CD4-positive, alpha-beta T cell treated with Interleukin-17A for 1 hour (primary cell): Measurements from ENCODE around the gene SPTSSB.
A peak's percentile ranks its signal among the peaks of the same experiment; 100 is the strongest.

Experiments
- DNase-seq: peaks from one replicate; pipeline ENCODE4 v3.0.0-alpha.2; 2020

Gene SPTSSB, protein sequence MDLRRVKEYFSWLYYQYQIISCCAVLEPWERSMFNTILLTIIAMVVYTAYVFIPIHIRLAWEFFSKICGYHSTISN

DNA sequence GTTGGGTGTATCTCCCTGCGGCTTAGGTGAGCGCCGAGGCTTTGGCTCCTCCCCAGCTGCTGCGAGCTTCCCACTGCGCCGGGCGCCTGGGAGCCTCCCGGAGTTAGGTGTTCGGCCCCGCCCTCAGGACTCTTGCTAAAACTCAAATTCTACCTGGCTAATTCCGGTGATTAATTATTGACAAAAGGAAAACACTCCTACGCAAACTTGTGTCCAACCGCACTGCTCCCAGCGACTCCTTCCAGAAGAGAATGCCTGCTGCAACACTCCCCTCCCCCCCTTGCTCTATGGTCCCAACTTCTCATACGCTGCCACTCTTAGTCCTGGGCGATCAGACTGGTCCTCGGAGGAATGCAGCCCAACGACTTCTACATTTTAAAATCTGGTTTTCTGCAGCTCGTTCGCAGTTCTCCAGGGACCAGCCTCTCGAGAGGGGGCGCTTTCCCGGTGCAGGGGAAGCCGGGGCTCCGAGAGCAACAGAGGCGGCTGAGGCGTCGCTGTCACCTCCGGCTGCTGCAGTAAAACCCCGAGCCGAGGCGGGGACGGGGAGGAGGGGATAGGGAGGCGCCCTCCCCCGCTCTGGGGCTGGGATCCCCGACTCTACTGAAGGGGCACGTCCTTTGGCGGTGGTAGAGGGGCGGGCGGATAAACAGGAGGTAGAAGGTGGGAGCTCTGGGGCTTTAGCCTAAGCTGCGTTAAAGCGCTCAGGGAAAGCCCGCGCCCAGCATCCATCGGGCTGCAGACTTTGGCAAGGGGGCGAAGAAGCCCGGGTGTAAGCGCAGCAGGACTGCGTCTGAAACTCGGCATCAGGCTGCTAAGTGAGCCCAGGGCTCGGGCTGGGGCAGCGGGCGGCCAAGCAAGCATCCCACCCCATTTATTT is at the start of gene SPTSSB:
TSS of gene SPTSSB (minus strand) at position 77 of the 880 bp plus-strand sequence. CDS start 25,194 bp downstream, outside the sequence.
- peak; percentile 46 for DNase-seq

DNA sequence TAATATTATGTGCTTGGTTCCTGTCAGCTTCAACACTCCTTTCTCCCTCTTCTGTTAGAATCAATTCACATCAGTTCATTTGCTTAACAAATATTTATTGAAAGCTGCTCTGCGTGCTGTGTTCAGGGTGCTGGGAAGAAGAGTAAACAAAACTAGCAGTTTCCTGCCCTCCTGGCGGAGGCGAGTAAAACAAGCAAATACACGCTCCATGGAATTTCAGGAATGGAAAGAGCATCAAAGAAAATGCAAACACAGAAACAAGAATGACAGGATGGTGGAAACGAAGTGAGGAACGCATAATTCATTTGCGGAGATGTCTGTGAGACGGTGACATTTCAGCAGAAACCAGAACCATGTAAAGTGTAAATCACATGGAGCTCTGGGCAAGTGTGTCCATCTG is 49.4 kb upstream of the SPTSSB start:
- DNase-seq, result no peak

GRCh38 chr3:161419555-161420333 is 48.4 kb upstream of the SPTSSB start:
- DNase-seq, result no peak

GRCh38 chr3:161415506-161416231 is 44.4 kb upstream of the SPTSSB start:
- no peak for DNase-seq

DNA sequence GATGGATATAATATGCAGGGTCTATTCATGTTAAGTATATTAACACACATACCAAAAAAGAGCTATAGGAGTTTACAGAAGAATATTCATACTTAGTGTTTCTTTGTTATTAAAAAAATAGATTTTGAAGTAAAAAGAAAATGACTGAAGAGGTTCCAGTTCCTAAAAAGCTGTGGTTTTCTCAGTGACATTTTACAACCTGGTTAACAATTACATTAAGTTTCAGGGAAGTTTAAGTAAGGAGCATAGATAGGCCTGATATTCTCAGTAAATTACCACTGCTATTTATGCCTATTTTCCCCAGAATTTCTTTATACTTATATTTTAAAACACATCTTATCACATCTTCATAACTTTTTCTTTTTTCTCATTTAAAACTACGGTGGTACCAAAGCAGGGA is 43.6 kb upstream of the SPTSSB start:
- no peak for DNase-seq

DNA sequence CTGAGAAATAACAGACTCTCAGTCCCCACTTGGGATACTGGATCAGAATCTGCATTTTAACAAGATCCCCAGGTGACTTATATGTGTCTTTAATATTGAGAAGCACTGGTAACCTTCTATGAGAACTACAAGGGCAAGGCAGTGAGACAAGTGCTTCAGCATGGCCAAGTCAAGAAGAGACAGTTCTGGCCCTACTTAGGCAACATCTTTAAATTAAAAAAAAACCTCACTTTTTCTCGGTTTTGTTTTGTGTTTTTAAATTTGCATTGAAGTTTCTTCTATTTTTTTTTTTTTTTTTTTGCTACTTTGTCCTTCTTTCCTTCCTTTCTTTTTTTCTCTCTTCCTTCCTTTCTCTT is 42.5 kb upstream of the SPTSSB start:
- DNase-seq, result no peak

DNA sequence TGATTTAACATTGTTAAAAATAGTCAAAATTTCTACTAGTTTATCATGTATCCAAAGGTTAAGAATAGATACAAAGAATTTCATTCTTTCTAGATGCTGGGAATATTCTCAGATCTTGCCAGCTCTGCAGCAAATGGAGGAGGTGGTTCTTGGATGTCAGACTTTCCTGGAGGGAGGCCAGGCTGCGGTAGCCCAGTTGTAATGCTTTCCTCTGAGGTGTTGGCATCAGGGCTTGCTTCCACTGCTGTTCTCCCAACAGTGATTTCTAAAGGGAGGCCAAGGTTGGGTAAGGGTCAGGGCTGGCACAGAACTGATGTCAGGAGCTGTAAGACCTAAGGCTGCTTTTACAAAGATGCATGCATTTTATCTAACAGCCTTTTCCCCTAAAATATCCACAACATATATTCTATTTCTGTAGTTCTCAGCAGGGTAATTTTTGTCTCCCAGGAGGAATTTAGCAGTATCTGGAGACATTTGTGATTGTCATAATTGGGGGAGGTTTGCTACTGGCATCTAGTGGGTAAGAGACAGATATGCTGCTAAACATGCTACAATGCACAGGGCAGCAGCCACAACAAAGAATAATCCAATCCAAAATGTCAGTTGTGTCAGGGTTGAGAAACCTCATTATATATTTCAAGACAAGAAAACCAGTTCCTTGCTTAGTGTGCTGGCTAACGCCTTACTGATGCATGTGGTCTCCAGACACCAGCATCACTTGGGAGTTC is 42.0 kb upstream of the SPTSSB start:
- DNase-seq, result no peak

- DNase-seq, result no peak
Observed at GRCh38 chr3:161412123-161412522, 40.8 kb upstream of the SPTSSB start.

GRCh38 chr3:161409858-161410257 is 38.5 kb upstream of the SPTSSB start:
- DNase-seq, result no peak

DNA sequence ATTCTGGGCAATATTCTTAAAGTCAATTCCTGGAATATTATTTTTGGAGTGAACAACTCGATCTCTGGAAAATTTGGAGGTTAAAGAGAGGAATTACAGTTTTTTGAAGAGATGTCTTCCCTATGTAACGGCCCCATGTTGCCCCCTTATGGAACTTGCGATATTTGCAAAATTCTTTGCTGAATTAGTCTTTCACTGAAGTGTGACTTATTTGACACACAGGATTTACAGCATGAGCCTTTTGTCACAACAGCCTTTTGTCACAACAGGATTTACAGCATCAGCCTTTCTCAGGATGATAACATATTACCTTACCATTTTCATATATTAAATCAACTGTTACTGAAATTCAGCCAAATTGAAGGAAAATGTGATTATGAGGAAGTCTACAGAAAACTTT is 37.8 kb upstream of the SPTSSB start:
- DNase-seq, result peak; percentile 65

- peak; percentile 23 for DNase-seq
Observed at GRCh38 chr3:161406594-161407555, 35.6 kb upstream of the SPTSSB start.

DNA sequence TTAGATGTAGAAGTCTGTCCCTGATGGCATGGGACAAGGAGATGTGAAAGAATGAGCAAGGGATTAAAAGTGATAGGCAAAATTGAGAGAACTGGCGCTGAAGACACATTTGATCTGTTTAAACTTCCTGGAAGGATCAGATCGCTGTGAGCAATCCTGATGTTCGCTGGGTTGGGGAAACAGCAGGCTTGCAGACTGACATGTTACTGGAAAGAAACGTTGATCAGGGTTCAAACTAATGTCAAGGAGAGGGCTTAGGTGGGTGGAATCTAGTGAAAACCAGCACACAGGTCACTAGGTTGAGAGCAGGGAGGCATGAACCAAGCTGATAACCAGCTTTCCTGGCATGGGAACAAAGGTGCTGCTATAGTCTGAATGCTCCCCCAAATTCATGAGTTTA is 34.5 kb upstream of the SPTSSB start:
- no peak for DNase-seq

DNA sequence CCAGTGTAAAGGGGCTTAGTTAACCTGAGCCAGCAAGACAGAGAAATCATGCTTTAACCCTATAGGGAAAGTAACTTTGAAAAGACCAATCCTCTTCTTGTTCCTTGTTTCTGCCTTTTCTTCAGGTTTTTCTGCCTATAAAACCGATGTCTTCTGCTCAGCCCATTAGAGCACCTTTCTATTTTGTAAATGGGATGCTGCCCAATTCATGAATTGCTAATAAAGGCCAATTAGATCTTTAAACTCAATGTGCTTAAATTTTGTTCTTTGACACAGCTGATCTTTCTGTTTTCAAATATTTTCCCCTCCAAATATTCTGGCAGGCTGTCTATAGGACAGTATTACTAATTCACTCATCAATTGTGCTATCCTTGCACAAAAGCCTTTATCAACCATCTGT is 33.8 kb upstream of the SPTSSB start:
- no peak for DNase-seq

GRCh38 chr3:161403251-161403650 is 31.9 kb upstream of the SPTSSB start:
- DNase-seq, result no peak

DNA sequence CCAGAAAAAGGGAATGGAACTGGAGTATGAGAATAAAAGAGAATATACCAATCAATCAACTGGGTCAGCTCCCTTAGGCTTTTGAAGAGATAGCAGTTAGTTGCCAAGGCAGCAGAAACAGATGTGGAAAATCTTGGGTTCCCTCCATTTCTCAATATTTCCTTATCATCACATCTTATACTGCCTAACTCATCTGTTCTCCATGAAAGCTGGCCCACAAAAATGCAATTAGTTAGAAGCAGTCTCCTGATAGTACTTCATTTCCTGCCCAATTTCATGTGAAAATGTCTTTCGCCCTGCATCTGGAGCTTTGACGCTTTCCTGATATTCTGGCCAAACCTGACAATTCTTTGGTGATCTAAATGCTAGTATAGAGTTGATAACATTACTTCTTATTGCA is 30.1 kb upstream of the SPTSSB start:
- DNase-seq, result no peak

DNA sequence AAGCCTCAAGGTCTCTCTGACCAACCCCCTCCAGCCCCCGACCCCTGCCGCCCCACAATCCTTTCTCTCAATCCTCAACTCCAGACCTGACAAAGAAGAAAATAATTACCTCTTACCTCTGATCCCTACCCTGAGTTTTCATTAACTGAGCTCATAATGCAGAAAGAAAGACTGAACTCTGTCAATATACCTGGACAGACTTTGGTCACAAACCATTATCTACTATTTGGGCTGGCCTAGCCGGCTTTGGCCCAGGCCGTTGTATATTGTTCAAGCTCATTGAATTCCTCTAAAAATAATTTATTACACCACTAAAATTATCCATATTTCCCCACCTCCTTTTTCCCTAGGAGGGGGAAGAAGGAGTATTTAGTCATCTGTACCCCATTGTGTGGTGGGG is 29.3 kb upstream of the SPTSSB start:
- no peak for DNase-seq

GRCh38 chr3:161395115-161396012 is 24.0 kb upstream of the SPTSSB start:
- DNase-seq, result peak; percentile 52

- DNase-seq, result no peak
Observed at GRCh38 chr3:161393803-161394202, 22.5 kb upstream of the SPTSSB start.

GRCh38 chr3:161393310-161393709 is 22.0 kb upstream of the SPTSSB start:
- DNase-seq, result no peak

DNA sequence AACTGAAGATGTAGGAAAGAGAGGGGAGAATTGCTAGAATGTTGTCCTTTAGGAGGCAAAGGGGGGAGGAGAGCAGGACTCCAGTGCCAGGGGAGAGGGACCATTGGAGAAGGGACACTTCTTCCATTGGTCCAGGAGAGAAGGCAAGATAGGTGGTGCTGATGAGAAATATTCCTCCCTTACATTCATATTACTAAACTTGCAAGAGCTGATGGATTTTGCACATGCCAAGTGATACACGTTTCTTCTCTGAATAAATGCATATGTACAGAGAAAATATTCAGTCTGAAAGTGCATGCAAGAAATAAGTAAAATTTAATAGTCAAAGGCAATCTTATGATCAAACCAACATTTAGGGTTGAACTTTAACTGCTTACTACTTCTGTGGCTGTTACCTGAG is 21.5 kb upstream of the SPTSSB start:
- DNase-seq, result no peak
